Endothelial cell of umbilical vein (primary cell): Measurements from ENCODE around the gene NYAP1. TPM values are rescaled to one million over a fixed set of nuclear protein-coding genes. Genes with fewer than 3 reads are reported as not detected.

Source experiments
- BruUV-seq: library from RNA; stranded (reverse); fragments of 400-500 nt; replicated peaks from 2 replicates; lab custom pipeline; 2021; lab: Mats Ljungman, UMichigan
- CTCF ChIA-PET: fragments of 300-600, 350-600 bp; sonication (Branson Sonifier 250); formaldehyde crosslinking; loops from one replicate; lab custom pipeline; 2021; ENCODE audit warnings: antibody characterized with exemption, inconsistent platforms; lab: Charles Lee
- POLR2A ChIA-PET: fragments of 300-600, 350-600 bp; sonication (Branson Sonifier 250); formaldehyde crosslinking; loops from one replicate; lab custom pipeline; 2021; ENCODE audit warnings: antibody characterized with exemption, inconsistent platforms; lab: Charles Lee
- DNase-seq: peaks from one replicate; pipeline ENCODE4 v3.0.0-alpha.2; 2011; ENCODE audit warnings: low read depth, low spot score
- FAIRE-seq: peaks from 2 replicates; lab custom pipeline; 2011; peaks lifted over from hg19 to GRCh38; lab: Jason Lieb, UNC
- H2AFZ ChIP-seq: 2 replicates; pipeline ENCODE4 v1.6.0; 2012; ENCODE audit warnings: low read depth, low read length, control low read depth, inconsistent platforms
- H3K27ac ChIP-seq: 2 replicates; pipeline ENCODE4 v1.5.1; 2011; ENCODE audit warnings: low read depth, mild to moderate bottlenecking, control low read depth, low read length, moderate library complexity; ENCODE audit not compliant: insufficient read depth
- H3K27me3 ChIP-seq, 2 experiments: 2 replicates each; pipeline versions ENCODE4 v1.6.0 to v1.6.1; 2011; ENCODE audit warnings: low read length in 2 of 2, mixed read lengths in 1 of 2; ENCODE audit not compliant: control insufficient read depth in 2 of 2, insufficient read depth in 2 of 2
- H3K36me3 ChIP-seq, 2 experiments: 2 replicates in 1 of 2; 3 replicates in 1 of 2; pipeline ENCODE4 v1.5.1; 2011; ENCODE audit warnings: low read length in 2 of 2, mild to moderate bottlenecking in 1 of 2, moderate library complexity in 1 of 2; ENCODE audit not compliant: control insufficient read depth in 2 of 2, insufficient read depth in 2 of 2; ENCODE audit errors: extremely low read depth in 1 of 2
- H3K4me1 ChIP-seq: 3 replicates; pipeline ENCODE4 v1.5.1; 2011; ENCODE audit warnings: mild to moderate bottlenecking, low read length; ENCODE audit not compliant: control insufficient read depth, insufficient read depth; ENCODE audit errors: extremely low read depth
- H3K4me2 ChIP-seq: 2 replicates; pipeline ENCODE4 v1.6.1; 2011; ENCODE audit warnings: low read length, control low read depth, mixed read lengths; ENCODE audit not compliant: insufficient read depth
- H3K4me3 ChIP-seq, 3 experiments: fragments of 200-600 bp in 1 of 3; sonication (generic), shearing (Covaris generic) in 1 of 3; replicated peaks in 1 of 3; 2 replicates each; pipeline ENCODE4 v1.5.1; 2011 to 2016; ENCODE audit warnings: control low read depth in 3 of 3, low read length in 3 of 3, mild to moderate bottlenecking in 2 of 3, inconsistent platforms in 1 of 3, low read depth in 1 of 3, moderate library complexity in 1 of 3; ENCODE audit not compliant: insufficient read depth in 1 of 3
- H3K79me2 ChIP-seq: 2 replicates; pipeline ENCODE4 v1.6.0; 2012; ENCODE audit warnings: low read length, inconsistent platforms; ENCODE audit not compliant: control insufficient read depth, insufficient read depth
- H3K9ac ChIP-seq: replicated peaks from 2 replicates; pipeline ENCODE3; 2011; ENCODE audit warnings: low read length, control low read depth; ENCODE audit not compliant: insufficient read depth; ENCODE audit errors: extremely low read depth
- H3K9me1 ChIP-seq: replicated peaks from 3 replicates; pipeline ENCODE4 v1.6.0; 2011; ENCODE audit warnings: mild to moderate bottlenecking, low read length; ENCODE audit not compliant: control insufficient read depth, insufficient read depth; ENCODE audit errors: extremely low read depth
- H3K9me3 ChIP-seq: replicated peaks from 2 replicates; pipeline ENCODE4 v1.5.1; 2012; ENCODE audit warnings: low read length, inconsistent platforms; ENCODE audit not compliant: control insufficient read depth, insufficient read depth
- H4K20me1 ChIP-seq: replicated peaks from 2 replicates; pipeline ENCODE3; 2011; ENCODE audit warnings: mild to moderate bottlenecking, low read length; ENCODE audit not compliant: control insufficient read depth, insufficient read depth; ENCODE audit errors: extremely low read depth
- CTCF ChIP-seq, 2 donors: IDR thresholded peaks; 1 replicate in 1 of 2; 2 replicates in 1 of 2; pipeline ENCODE4 v1.5.1; 2011; ENCODE audit warnings: low read length in 2 of 2, mild to moderate bottlenecking in 2 of 2, moderate library complexity in 2 of 2, control low read depth in 1 of 2, inconsistent platforms in 1 of 2, low read depth in 1 of 2; ENCODE audit not compliant: insufficient read depth in 1 of 2; ENCODE audit errors: extremely low read depth in 1 of 2
- EZH2 ChIP-seq: IDR thresholded peaks from 2 replicates; pipeline ENCODE4 v1.6.1; 2012; ENCODE audit warnings: borderline replicate concordance, low read depth, mild to moderate bottlenecking, moderate library complexity, low read length, inconsistent platforms; ENCODE audit not compliant: severe bottlenecking
- FOS ChIP-seq: IDR thresholded peaks from 2 replicates; pipeline ENCODE4 v1.6.1; 2011; ENCODE audit warnings: mild to moderate bottlenecking, low read length, moderate library complexity, borderline replicate concordance; ENCODE audit not compliant: insufficient read depth
- GATA2 ChIP-seq: IDR thresholded peaks from 2 replicates; pipeline ENCODE4 v1.7.0; 2011; ENCODE audit warnings: low read depth, mild to moderate bottlenecking, moderate library complexity, mixed read lengths, low read length; ENCODE audit not compliant: insufficient read length, insufficient read depth
- JUN ChIP-seq: IDR thresholded peaks from 2 replicates; pipeline ENCODE4 v1.6.1; 2011; ENCODE audit warnings: borderline replicate concordance, low read depth; ENCODE audit not compliant: insufficient read length, insufficient read depth
- MAX ChIP-seq: IDR thresholded peaks from 2 replicates; pipeline ENCODE4 v1.6.1; 2011; ENCODE audit not compliant: insufficient read depth, insufficient read length
- MYC ChIP-seq: IDR thresholded peaks from one replicate; pipeline ENCODE4 v1.6.1; 2011; ENCODE audit warnings: mild to moderate bottlenecking, low read depth, low read length
- POLR2A ChIP-seq: IDR thresholded peaks from 2 replicates; pipeline ENCODE4 v1.6.1; 2012; ENCODE audit warnings: low read depth, mild to moderate bottlenecking, control low read depth, low read length
- POLR2AphosphoS5 ChIP-seq: IDR thresholded peaks from 2 replicates; pipeline ENCODE4 v1.6.1; 2012; ENCODE audit warnings: low read depth, mild to moderate bottlenecking, control low read depth, low read length, moderate library complexity; ENCODE audit not compliant: insufficient read depth
- dilution Hi-C: fragments of 300-500 bp; cut with MboI; formaldehyde crosslinking; loops from one replicate; pipeline ENCODE4 v1.15.0; 2019; ENCODE audit warnings: low sequenced_read_pairs; ENCODE audit not compliant: extremely low pct_ligation_motif_present
- intact Hi-C: fragments of 100-400 bp; cut with micrococcal nuclease; formaldehyde crosslinking; loops from one replicate; pipeline ENCODE4 v1.10.0; 2022
- polyA plus RNA-seq, 4 experiments: library from polyadenylated mRNA; depleted of rRNA in 3 of 4; stranded (reverse) in 3 of 4; unstranded in 1 of 4; fragments of >200 nt; gene quantifications; 2 replicates each; pipeline versions ENCODE4 v1.2.1 to v1.2.3, GENCODE V29; 2011 to 2012; ENCODE audit warnings: missing spikeins in 1 of 4
- total RNA-seq: library from RNA; stranded (reverse); gene quantifications from 2 replicates; pipeline ENCODE4 v1.2.3, GENCODE V29; 2021

NYAP1 gene
- total and polyA plus RNA-seq, 2 donors (not counting 3 experiments of a cell fraction or from before 2014, with no cell fraction given): 0.37 to 2.8 TPM

- Histone ChIP-seq H3K4me1 (peaks cover 15% of the 10 kb centered on the region), H3K4me3 (no peak overlapping the region), H3K9me1 (no peaks in the 10 kb centered on the region), H3K9me3 (no peaks in the 10 kb centered on the region), H3K9ac (no peak overlapping the region), H3K4me2 (no peak overlapping the region), H3K27ac (no peak overlapping the region), H2AFZ (no peak overlapping the region), H3K79me2 (no peaks in the 10 kb centered on the region), H3K27me3 (no peaks in the 10 kb centered on the region), H3K36me3 (no peaks in the 10 kb centered on the region), H4K20me1 (no peaks in the 10 kb centered on the region)
- no TSS peak for BruUV-seq
- intact Hi-C loops: no loop called here
- FAIRE-seq: no peak
- TF ChIP-seq FOS (no peak), MAX (no peak), JUN (no peak), POLR2A (no peak), CTCF (IDR thresholded peaks at IDR 0.05; ENCODE audit: extremely low read depth in 1 of 2, insufficient read depth in 1 of 2, low read depth in 1 of 2, low read length in 2 of 2) (no peak), MYC (no peak), POLR2AphosphoS5 (no peak), GATA2 (no peak), EZH2 (no peak)
- dilution Hi-C loops: no loop called here
- POLR2A ChIA-PET: no interaction called here
- CTCF ChIA-PET: interaction anchor here (1.5 to 1.7 kb wide), 2 partner anchors 10 to 71 kb away, joined by 5 to 8 read pairs; no protein-coding TSS in a partner anchor
- DNase-seq: no peak
Measured at GRCh38 chr7:100489121-100489520, 5.4 kb downstream of the NYAP1 start.
